CD14-positive monocyte (primary cell): ENCODE measurements around the gene PODN. TPM values are rescaled to one million over a fixed set of nuclear protein-coding genes. Genes with fewer than 3 reads are reported as not detected.

Experiments
- DNase-seq, 3 donors: peaks; one replicate each; pipeline ENCODE4 v3.0.0-alpha.2; 2011 to 2022
- H2AFZ ChIP-seq: 2 replicates; pipeline ENCODE4 v1.6.0; 2012; ENCODE audit warnings: mild to moderate bottlenecking, low read depth, low read length, inconsistent platforms; ENCODE audit not compliant: insufficient read depth, poor library complexity, severe bottlenecking
- H3K27ac ChIP-seq, 2 donors: 1 replicate in 1 of 2; 2 replicates in 1 of 2; pipeline ENCODE4 v1.5.1; 2012 to 2013; ENCODE audit warnings: low read length in 2 of 2, control low read depth in 1 of 2, inconsistent platforms in 1 of 2, low read depth in 1 of 2, mild to moderate bottlenecking in 1 of 2
- H3K27me3 ChIP-seq, 2 donors: one replicate each; pipeline versions ENCODE4 v1.6.0 to v1.6.1; 2011 to 2013; ENCODE audit warnings: low read length in 2 of 2; ENCODE audit not compliant: control insufficient read depth in 2 of 2, insufficient read depth in 2 of 2
- H3K36me3 ChIP-seq, 2 donors: replicated peaks in 1 of 2; 1 replicate in 1 of 2; 2 replicates in 1 of 2; pipeline versions ENCODE4 v1.5.1 to v1.6.1; 2012 to 2013; ENCODE audit warnings: low read length in 2 of 2, control low read depth in 1 of 2, inconsistent platforms in 1 of 2, mild to moderate bottlenecking in 1 of 2; ENCODE audit not compliant: insufficient read depth in 2 of 2, control insufficient read depth in 1 of 2
- H3K4me1 ChIP-seq, 2 donors: 1 replicate in 1 of 2; 2 replicates in 1 of 2; pipeline versions ENCODE4 v1.5.1 to v1.6.1; 2012 to 2013; ENCODE audit warnings: low read length in 2 of 2, control low read depth in 1 of 2, inconsistent platforms in 1 of 2, mild to moderate bottlenecking in 1 of 2, moderate library complexity in 1 of 2; ENCODE audit not compliant: insufficient read depth in 2 of 2, control insufficient read depth in 1 of 2
- H3K4me2 ChIP-seq: replicated peaks from 2 replicates; pipeline ENCODE3; 2012; ENCODE audit warnings: low read length, moderate library complexity, mild to moderate bottlenecking; ENCODE audit not compliant: poor library complexity, severe bottlenecking; ENCODE audit errors: extremely low read depth
- H3K4me3 ChIP-seq, 3 experiments: fragments of 200-600 bp in 1 of 3; sonication (generic) in 1 of 3; replicated peaks in 1 of 3; 1 replicate in 2 of 3; 2 replicates in 1 of 3; pipeline ENCODE4 v1.5.1; 2011 to 2013; ENCODE audit warnings: low read length in 3 of 3, mild to moderate bottlenecking in 3 of 3, control low read depth in 2 of 3, low read depth in 2 of 3, inconsistent platforms in 1 of 3, moderate library complexity in 1 of 3
- H3K79me2 ChIP-seq: 2 replicates; pipeline ENCODE4 v1.6.0; 2012; ENCODE audit warnings: mild to moderate bottlenecking, control low read depth, inconsistent platforms, low read length, moderate library complexity; ENCODE audit not compliant: insufficient read depth
- H3K9ac ChIP-seq: 2 replicates; pipeline ENCODE4 v1.6.0; 2017; ENCODE audit warnings: low read length, mild to moderate bottlenecking; ENCODE audit not compliant: insufficient read depth, poor library complexity, severe bottlenecking
- H3K9me3 ChIP-seq, 2 donors: replicated peaks in 1 of 2; 1 replicate in 1 of 2; 2 replicates in 1 of 2; pipeline versions ENCODE4 v1.5.1 to v1.6.1; 2012 to 2013; ENCODE audit warnings: low read length in 2 of 2, control low read depth in 1 of 2; ENCODE audit not compliant: control insufficient read depth in 1 of 2, insufficient read depth in 1 of 2
- H4K20me1 ChIP-seq: 2 replicates; pipeline ENCODE4 v1.6.0; 2012; ENCODE audit warnings: mild to moderate bottlenecking, low read length, control low read depth, moderate library complexity; ENCODE audit not compliant: insufficient read depth
- H3K27ac Mint-ChIP-seq, 7 donors: one replicate each; pipeline ENCODE4 v1.8.0; 2020; ENCODE audit warnings: mild to moderate bottlenecking in 7 of 7, mixed read lengths in 7 of 7, moderate library complexity in 6 of 7, inconsistent platforms in 2 of 7
- H3K27me3 Mint-ChIP-seq, 3 donors: one replicate each; pipeline ENCODE4 v1.8.0; 2021 to 2022; ENCODE audit warnings: low read depth in 3 of 3, mild to moderate bottlenecking in 3 of 3, mixed read lengths in 3 of 3, moderate library complexity in 3 of 3, inconsistent platforms in 1 of 3
- H3K36me3 Mint-ChIP-seq, 2 donors: one replicate each; pipeline ENCODE4 v1.8.0; 2020; ENCODE audit warnings: mixed read lengths in 2 of 2, inconsistent platforms in 1 of 2, mild to moderate bottlenecking in 1 of 2
- H3K4me1 Mint-ChIP-seq: one replicate; pipeline ENCODE4 v1.8.0; 2020; ENCODE audit warnings: mild to moderate bottlenecking, mixed read lengths
- H3K4me3 Mint-ChIP-seq, 2 donors: one replicate each; pipeline ENCODE4 v1.8.0; 2020; ENCODE audit warnings: mild to moderate bottlenecking in 2 of 2, mixed read lengths in 2 of 2, moderate library complexity in 1 of 2
- H3K9me3 Mint-ChIP-seq, 7 donors: one replicate each; pipeline ENCODE4 v1.8.0; 2020 to 2022; ENCODE audit warnings: mixed read lengths in 7 of 7, mild to moderate bottlenecking in 6 of 7, moderate library complexity in 6 of 7, inconsistent platforms in 2 of 7
- CTCF ChIP-seq: fragments of 200-600 bp; IDR thresholded peaks from one replicate; pipeline ENCODE4 v1.8.0; 2022; ENCODE audit warnings: antibody characterized with exemption, mild to moderate bottlenecking
- WGBS: methylation state at CpG from one replicate; pipeline ENCODE4 v1.1.5; 2013; ENCODE audit warnings: missing lambda C conversion rate; ENCODE audit not compliant: insufficient coverage; 5-methylcytosine and 5-hydroxymethylcytosine counted together
- intact Hi-C, 2 donors: fragments of 100-400 bp; cut with micrococcal nuclease; formaldehyde crosslinking; loops; one replicate each; pipeline versions ENCODE4 v1.15.0 to v1.15.1; 2023
- polyA plus RNA-seq, 3 donors: library from polyadenylated mRNA; depleted of rRNA in 1 of 3; unstranded in 2 of 3; stranded (reverse) in 1 of 3; fragments of 300-500 nt in 2 of 3; fragments of >200 nt in 1 of 3; fragmentation: Illumina TruSeq in 2 of 3; gene quantifications; 1 replicate in 2 of 3; 2 replicates in 1 of 3; pipeline ENCODE4 v1.2.3, GENCODE V29; 2012 to 2021

Gene PODN
- polyA plus RNA-seq, 3 donors = not detected

GRCh38 chr1:53066488-53066887 lies 4.5 kb downstream of the PODN start:
- Mint-ChIP-seq H3K36me3 (no peaks in the 10 kb centered on the region), H3K27ac (peak overlapping the region in 1 of 7 donors; percentile 51), H3K27me3 (peaks cover 23 to 32% (median 26%) of the 10 kb centered on the region in 3 donors), H3K9me3 (peaks cover 0 to 4% (median 2%) of the 10 kb centered on the region in 7 donors), H3K4me1 (peaks cover 5% of the 10 kb centered on the region), H3K4me3 (no peak overlapping the region)
- H3K9ac ChIP-seq = no peak overlapping the region
- no peak overlapping the region for H2AFZ ChIP-seq
- no peak overlapping the region for H3K4me3 ChIP-seq
- TF ChIP-seq CTCF = no peak
- peaks cover 19 to 25% of the 10 kb centered on the region in 2 donors for H3K27me3 ChIP-seq
- peaks cover 0 to 9% of the 10 kb centered on the region in 2 donors for H3K9me3 ChIP-seq
- no peaks in the 10 kb centered on the region for H4K20me1 ChIP-seq
- H3K36me3 ChIP-seq = no peaks in the 10 kb centered on the region
- intact Hi-C loops = no loop called here
- H3K27ac ChIP-seq = no peak overlapping the region
- no peaks in the 10 kb centered on the region for H3K79me2 ChIP-seq
- DNase-seq = no peak
- WGBS = 88% methylated on average over 4 of the region's 6 CpGs
- no peak overlapping the region for H3K4me2 ChIP-seq
- H3K4me1 ChIP-seq = peaks cover 0 to 3% of the 10 kb centered on the region in 2 donors

- Mint-ChIP-seq H3K27ac (no peak overlapping the region), H3K27me3 (peaks cover 19 to 25% (median 22%) of the 10 kb centered on the region in 3 donors), H3K36me3 (no peaks in the 10 kb centered on the region), H3K4me3 (no peak overlapping the region), H3K4me1 (peaks cover 3% of the 10 kb centered on the region), H3K9me3 (peaks cover 0 to 3% (median 0%) of the 10 kb centered on the region in 7 donors)
- Histone ChIP-seq H3K4me3 (no peak overlapping the region), H3K36me3 (no peaks in the 10 kb centered on the region), H3K4me2 (no peak overlapping the region), H3K9ac (no peak overlapping the region), H3K9me3 (peaks cover 0 to 9% of the 10 kb centered on the region in 2 donors), H4K20me1 (no peaks in the 10 kb centered on the region), H3K27me3 (peaks cover 15 to 22% of the 10 kb centered on the region in 2 donors), H2AFZ (no peak overlapping the region), H3K27ac (no peak overlapping the region), H3K79me2 (no peaks in the 10 kb centered on the region), H3K4me1 (no peaks in the 10 kb centered on the region)
- DNase-seq = no peak
- TF ChIP-seq CTCF = no peak
- intact Hi-C loops = no loop called here
- 94% methylated on average over 6 of the region's 13 CpGs for WGBS
Measured at GRCh38 chr1:53066891-53067738, 5.1 kb downstream of the PODN start.
